TTC549 (cell line): ENCODE results near the gene FGFR3.

Experiments
- FAIRE-seq: peaks from 2 replicates; lab custom pipeline; 2012; peaks lifted over from hg19 to GRCh38; lab: Jason Lieb, UNC

Gene FGFR3

DNA sequence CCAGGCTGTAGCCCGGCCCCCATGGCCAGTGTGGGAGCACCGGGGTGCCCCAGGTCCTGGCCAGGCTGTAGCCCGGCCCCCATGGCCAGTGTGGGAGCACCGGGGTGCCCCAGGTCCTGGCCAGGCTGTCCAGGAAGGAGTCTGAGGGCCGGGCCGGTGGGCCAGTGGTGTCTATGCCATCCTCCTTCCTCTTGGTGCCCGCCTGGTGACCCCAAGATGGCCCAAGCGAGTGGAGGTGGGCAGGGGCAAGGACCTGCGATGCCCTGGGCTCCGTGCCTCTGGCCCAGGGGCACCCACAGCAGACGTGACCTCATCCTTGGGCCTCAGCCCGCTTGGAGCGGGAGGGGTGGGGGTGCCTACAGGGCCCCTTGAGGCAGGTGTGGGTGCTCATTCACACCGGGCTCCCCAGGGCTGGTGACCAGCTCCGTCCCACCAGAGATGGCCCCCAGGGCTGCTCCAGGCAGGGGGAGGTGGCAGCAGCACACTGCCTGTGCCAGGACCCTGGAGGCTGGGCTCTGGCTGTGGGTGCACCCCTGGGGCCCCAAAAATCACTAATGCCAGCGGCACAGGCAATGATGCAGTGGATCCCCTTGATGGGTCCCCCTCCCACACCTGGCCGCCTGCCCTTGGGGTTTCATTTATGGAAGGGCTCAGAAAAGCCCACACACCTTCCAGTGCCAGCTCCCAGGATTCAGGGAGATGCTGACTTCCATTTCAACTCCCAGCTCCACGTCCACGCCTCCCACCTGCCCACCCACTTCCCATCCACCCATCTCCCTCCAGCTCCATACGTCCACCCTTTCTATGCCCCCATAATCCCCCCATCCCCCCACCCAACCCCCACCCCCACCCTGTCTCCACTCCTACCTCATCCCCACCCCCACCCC, 36.0 kb upstream of the FGFR3 start:
- FAIRE-seq = no peak

DNA sequence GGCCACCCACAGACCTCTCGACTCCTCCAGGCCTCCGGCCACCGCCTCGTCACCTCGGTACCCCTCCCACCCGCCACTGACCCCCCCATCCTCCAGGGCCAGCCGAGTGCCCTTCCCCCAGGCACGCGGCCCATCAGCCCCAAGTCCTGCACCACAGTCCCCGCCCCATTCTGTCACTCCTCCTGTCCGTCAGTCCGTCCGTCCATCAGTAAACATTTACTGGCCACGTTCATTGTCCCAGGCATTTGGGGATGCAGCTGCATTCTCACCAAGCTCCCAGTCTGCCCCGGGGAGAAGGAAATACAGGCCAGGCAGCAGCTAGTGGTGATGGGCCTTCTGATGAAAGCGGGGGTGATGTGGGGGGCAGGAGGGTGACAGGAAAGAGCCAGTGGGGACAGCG, 35.3 kb upstream of the FGFR3 start:
- FAIRE-seq = no peak

DNA sequence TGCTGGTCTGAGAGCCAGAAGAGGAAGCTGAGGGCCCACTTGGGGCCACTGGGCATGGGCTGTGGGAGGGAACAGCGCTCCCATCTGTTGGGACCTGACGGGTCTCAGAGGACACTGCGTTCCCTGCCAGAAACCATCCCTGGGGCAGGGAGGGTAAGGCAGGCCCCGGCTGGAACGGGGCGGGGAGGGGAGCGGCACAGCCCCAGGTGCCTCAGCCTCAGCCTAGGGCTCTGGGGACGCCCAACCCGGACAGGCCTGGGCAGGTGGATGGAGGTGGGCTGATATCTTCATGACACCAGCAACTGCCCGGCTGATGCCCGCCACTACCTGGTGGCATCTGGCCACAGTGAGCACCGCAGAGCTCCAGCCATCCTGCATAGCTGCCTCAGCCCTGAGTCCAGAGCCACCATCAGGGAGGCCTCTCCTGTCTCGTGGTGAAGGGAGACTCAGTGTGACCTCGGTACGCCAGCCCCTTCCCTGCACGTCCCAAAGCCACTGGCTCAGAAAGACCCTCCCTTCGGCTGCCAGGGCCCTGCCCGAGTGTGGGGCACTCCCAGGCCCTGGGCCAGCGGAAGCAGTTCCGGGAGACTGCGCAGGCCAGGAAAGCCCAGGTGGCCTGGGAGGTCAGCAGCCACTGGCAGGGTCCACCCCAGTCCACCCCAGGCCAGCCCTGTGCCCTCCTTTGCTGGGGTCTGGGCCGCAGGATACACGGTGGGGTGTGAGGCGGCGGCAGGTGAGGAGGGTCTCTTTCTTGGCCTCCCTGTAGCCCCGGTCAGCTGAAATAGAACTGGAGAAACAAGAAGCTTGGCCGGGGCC, 34.6 kb upstream of the FGFR3 start:
- FAIRE-seq = no peak

DNA sequence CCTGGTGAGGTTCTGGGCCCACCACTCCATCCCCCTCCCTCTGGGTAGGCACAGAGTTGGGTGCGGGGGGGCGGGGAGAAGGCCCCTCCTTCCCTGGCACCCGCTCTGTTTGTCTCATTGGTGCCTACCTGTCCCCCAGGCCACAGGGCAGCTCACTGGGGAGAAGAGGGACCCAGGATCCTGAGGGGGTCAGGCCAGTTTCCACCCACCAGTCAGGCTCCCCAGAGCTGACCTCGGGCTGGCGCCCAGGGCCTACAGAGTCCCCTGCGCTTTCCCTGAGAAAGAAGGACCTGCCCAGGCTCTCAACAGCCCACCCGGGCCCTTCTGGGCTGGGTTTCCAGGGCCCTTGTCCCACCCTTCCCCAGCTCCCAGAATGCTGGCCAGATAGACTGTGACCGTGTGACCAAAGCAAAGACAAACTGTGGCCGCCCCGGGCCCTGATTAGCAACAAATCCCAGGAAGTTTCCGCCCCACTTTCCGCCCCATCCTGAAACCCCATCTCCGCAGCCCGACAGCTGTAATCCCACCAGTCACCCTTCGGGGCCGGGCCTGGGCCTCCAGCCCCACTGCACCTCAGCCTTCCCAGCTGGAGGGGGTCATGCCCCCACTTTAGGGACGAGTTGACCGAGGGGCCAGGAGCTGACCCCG, 33.8 kb upstream of the FGFR3 start:
- FAIRE-seq = no peak

DNA sequence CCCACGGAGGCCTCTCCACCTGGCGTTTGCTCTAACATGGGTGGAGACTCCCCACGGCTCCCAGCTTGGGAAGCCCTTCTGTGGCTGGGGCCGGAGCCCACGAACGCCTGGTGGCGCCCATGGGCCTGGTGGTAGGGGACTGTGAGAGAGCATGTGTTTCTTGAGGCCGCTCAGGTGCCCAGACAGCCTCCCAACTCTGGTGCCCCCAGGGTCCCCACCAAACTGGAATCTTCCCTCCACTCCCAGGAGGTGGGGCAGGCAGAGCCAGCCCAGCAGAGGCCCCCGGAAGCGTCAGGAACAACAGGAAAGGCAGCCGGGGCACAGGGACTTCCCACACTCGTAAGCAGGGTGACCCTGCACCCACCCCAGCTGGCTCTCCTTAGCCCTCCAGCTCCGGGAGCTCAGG, 33.3 kb upstream of the FGFR3 start:
- no peak for FAIRE-seq

DNA sequence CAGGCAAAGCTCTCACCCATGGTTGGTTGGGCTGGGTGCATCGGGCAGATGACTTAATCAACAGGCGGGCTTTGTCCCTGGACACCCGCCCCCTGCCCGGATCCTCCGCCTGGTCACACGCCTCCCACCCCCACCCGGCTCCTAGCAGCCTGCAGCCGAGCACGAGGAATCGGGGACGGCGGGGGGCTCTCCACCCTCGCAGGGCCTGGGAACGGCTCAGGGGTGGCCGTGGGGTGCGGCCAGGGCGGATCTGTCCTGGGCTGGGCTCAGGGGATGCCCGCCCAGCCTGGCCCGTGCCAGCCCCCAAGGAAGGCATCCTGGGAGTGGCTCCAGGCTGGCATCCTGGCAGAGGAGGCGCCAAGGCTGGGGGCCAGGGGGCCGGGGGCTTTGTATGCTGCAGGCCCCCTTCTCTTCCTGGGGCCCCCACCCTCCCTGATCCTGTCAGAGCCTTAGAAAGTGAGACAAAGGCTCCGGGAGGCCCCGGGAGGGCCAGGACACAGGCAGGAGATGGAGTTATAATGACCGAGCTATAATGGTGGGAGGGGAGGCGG, 32.5 kb upstream of the FGFR3 start:
- FAIRE-seq = no peak

DNA sequence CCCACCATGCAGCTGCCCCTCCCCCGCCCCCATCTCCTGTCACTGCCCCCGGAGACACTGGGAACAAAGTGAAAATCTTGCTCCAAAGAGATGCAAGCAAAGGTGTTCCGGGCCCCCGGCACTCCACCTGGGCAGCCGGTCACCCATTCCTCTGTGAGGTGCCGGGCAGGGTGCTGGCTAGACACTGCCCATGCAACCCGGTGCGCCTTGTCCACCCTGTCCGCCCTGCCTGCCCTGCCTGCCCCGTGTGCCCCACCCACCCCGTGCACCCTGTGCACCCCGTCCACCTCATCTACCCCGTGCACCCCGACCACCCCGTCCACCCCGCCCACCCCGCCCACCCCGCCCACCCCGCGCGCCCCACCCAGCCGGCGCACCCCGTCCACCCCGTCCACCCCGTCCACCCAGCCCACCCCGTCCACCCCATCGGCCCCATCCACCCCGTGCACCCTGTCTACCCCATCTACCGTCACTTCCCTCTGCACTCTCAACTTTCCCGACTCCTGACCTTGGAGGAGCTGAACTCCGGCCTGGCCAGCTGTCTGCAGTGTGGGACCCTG, 31.9 kb upstream of the FGFR3 start:
- FAIRE-seq = no peak

DNA sequence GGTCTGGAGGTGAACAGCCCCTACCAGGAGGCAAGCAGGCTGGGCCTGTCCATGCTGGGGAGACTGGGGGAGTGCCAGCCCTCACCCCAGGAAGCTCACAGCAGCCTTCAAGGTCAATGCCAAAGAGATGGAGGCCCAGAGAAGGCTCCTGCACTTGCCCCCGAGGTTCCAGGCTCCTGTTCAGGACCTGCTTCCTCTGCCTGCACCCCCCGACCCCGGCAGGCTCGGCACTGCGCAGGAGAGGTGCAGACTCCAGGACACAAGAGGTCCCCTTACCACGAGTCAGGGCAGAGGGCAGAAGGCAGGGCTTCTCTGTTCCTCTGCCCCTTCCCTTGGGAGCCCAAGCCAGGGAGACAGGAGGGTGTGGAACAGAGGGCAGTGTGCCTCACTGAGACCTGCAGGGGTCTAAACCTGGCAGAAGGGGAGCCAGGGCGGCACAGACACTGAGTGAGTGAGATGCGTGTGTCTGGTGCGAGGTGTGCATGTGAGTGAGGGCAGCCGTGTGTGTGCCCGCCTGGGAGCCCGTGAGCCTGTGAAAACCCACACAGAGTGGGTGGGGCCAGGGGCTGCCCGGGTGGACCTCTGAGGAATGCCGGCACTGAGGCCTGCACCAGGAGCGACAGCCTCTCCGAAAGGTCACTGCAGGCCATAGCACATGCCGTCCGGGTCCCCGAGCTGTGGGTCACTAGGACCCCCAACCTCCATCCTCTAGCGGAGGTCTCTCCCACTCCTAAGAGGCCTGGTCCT, 30.7 kb upstream of the FGFR3 start:
- no peak for FAIRE-seq

DNA sequence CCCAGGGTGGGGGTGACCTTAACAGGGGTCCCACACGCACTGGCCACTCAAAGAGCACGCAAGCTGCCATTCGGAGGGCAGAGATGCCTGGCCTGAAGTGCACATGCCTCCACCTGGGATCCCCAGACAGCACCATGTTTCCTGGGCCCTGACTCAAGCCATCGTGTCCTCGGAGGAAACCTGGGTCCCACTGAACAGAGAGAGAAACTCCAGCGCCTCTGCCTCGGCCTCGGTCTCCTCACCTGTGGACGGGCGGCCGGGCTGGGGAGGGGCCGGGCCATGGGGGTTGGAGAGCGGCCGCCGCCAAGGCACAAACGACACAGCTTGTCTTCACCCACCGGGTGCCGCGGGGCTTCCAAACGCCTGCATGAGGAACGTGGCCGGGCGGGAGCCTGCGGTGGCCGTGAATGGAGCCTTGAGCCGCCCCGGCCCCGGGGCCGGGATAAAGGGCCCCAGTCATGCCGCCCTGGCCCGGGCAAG, 30.0 kb upstream of the FGFR3 start:
- FAIRE-seq = no peak

DNA sequence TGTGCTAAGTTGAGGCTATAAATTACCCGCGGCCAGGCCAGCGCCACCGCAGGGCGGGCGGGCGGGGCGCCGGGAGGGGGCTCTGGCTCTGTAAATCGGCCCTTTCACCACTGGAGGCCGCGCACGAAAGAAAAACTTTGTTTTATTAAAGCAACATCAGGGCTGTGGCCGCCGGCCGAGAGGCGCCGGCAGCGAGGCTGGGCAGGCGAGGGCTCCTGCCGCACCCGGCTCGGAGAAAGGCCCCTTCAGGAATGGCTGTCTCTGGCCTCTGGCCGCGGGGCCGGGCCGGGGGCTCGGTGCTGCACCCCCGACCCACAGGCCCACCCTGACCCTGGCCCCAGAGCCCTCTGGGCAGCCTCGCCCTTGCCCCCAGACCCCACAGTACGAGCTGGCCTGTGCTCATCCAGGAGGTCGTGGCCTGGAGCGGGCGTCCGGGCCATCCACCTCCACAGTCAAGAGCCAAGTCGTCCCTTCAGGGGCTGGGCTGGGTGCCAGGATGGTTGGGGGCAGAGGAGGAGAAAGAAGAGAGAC, 29.5 kb upstream of the FGFR3 start:
- no peak for FAIRE-seq

DNA sequence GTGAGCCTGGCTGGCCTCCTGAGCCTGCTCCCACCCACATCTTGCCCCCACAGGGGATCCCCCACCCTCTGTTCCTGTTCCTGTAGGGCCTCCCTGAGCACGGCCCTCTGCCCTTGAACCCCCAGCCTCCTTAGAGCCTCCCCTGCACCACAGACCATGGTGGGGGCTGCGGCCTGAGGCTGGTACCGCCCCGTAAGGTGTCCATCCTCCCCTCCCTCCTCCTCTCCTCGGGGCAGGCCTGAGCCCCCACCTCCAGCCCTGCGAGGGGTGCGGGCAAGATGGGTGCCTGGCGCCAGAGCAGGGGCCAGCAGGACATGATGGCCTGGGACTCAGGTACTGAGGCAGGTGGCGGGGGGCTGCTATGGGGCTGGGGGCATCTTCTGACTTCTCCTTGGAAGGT, 28.4 kb upstream of the FGFR3 start:
- no peak for FAIRE-seq

DNA sequence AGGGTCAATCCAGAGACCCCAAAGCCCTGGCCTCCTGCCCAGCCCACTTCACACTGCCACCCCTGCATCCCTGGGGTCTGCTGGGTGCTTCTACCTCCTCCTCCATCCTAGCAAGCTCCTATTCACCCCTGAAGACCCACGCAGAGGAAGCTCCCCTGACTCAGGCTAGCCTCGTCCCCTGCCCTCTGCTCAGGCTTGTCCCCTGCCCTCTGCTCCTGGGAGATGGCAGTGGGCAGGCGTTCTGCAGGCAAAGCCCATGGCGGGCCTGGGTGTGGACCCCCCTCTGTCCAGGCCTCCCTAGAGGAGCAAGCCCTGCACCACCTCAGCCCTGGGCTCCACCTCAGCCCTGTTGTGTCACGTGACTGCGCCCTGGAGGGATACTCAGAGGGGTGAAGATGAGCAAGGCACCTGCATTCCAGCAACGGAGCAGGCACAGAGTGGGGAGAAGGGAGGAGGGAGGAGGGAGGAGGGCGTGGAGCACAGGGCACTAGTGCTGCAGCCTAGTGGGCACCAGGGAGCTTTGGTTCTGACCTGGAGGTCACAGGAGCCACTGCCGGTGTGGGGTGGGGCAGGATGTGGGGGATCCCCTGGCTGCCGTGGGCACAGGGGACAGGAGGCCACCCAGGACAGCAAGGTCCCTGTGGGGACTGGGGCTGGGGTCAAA, 27.6 kb upstream of the FGFR3 start:
- no peak for FAIRE-seq

DNA sequence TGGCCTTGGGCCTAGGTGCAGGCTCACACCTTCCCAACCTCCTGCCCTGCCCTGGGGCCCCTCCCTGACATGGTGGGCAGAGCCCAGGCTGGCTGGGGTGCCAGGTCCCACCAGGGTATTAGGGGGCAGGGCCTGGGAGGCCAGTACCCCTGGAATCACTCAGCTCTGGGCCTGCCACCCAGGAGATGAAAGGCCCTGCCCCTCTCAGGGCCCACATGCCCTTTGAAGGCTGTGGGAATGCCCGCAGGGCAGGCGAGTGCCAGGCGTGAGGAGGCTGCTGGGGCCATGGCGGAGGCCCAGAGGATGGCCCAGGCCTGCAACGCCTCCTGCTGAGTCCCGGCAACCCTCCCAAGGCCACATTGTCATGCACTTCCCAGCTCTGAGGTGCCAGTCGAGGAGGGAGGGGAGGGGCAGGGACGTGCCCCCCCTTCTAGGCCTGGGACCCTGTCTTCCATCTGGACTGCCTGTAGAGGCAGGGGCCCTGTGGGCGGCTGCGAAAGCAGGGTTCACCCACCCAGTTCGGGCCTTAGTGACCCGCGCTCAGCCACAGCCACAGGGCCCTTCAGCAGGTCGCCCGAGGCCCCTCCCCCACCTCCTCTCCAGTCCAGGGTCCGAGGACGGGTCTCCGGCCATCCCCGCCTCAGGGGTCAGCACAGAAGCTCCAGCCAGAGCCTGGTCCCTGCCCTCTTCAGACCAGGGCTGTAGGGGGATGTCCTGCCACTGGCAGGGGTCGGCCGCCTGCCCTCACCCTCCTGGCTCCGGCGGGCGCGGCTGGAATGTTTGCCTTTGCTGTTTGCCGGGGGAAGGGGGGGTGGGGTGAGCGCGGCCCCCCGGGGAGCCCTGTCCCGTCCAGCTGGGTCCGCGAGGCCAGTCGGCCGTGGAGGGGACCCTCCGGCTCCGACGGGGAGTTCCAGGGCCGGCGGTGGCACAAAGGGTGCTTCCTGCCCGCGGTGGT, 26.7 kb upstream of the FGFR3 start:
- no peak for FAIRE-seq

DNA sequence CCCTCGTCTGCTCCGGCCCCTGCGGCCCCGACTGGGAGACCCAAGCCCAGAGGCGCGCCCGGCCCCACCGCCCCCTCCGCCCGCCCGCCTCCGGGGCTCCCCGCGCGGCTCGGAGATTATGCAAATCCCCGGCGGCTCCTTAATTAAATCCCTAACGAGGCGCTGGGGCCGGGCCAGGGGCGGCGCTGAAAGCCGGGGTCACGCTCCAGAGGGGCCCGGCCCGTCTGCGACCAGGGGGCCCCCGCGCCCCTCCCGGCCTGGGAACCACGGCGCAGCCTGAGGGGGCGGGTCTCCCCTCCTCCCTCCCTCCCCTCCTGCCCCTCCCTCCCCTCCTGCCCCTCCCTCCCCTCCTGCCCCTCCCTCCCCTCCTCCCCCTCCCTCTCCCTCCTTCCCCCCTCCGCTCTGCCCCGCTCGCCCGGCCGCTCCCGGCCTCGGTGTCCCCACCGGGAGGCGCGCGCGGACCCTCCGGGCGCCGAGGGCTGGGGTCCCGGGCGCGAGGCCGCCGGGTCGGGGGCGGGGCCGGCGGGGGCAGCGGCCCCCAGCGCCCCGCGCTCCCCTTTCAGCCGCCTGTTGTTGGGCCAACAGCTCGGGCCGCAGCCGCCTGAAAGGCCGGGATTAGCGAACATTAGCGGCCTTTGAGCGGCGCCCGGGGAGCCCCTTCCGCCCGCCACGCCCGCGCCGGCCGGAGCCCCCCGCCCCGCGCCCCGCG, 25.9 kb upstream of the FGFR3 start:
- no peak for FAIRE-seq

DNA sequence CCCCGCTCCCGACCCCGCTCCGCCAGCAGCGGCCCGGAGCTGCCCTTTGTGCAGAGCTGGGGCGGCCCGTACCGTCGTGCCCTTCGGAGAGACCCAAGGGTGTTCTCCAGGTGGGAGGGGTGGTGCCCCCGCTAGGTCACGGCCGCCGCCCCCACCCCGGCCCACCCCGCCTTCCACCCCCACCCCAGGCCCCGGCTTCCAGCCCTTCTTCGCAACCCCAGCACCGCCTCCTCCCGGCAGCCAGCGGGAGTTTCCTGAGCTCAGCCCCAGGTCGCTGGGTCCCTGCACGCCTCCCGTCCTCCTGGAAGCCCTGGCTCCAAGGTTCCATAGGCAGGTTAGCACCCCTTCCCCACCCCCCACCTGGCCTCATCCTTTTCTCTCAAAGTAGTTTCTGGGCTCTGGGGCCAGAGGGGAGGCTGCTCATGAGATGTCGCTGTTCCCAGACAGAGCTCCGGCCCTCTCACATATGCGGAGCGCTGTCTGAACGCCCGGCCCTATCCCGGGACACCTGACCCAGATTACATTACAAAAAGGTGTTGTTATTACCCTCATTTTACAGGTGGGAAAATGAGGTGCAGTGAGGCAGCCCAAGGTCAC, 25.2 kb upstream of the FGFR3 start:
- FAIRE-seq = no peak

DNA sequence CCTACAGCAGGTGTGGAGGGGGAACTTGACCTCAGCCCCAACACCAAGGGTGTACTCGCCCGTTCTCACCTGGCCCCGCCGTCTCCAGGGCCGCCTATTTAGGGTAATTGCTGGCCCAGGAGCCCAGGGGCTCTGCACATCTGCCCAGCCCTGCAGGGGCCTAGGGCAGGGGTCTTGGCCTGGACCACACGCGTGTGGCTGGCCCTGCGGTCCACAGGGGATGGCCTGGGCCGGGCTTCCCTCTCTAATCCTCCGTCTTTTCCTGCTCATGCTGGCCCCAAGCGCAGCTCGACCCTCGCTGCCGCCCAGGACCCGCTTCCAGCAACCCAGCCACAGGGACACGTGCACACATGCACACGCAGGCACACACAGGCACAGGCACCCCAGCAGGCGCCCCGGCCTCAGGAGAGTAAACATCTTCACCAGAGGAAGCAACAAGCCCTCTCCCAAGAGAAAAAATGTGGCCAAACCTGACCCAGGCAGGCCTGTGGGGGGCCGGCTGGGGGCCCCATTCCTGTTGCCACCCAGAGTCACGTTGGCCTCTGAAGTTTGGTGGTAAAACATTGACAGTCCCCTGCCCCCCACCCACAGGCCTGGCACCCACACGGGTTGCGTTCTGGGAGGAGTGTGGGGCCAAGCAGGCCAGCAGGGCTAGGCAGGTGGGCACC, 24.6 kb upstream of the FGFR3 start:
- FAIRE-seq = no peak

DNA sequence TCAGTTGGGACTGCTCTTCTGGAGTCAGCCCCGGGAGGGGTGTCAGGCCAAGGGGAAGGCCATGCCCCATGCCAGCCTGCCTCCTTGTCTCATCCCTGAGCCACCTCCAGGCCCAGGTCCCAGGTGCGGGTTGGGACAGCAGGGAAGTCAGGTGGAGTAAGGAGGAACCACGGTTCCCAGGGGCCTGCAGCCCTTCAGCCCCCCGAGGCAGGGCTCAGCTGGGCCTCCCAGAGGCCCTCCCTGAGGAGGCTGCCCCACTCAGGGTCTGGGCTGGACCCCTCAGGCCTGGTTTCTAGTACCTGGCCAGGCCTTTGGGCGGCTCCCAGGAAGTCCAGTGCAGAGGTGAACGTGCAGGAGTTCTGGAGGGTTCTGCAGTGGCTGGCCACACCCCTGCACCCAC, 23.4 kb upstream of the FGFR3 start:
- FAIRE-seq = no peak

DNA sequence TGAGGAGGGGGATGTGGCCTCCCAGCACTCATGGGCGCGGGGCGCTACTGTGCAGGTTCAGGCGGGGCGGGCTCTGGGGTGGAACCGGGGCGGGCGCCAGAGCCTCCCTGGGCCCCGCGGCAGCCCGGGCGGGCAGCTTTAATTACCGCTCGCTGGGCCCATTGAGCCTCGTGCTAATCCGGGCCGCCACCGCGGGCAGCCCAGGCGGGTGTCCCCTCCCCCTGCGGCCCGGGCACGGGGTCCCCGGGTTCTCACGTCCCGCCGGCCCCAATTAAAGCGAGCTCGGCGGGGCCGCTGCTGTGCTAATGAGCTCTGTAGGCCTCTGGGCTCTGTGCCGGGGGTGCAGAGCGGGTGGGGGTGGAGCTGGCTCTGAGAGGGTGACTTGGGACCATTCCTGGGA, 22.8 kb upstream of the FGFR3 start:
- FAIRE-seq = no peak
